OCI-LY7 (cell line): ENCODE data around the gene GFI1B. TPM values are rescaled to one million over a fixed set of nuclear protein-coding genes. Genes with fewer than 3 reads are reported as not detected.

Source experiments
- BruUV-seq: library from RNA; stranded (reverse); fragments of 400-500 nt; replicated peaks from 2 replicates; lab custom pipeline; 2021; lab: Mats Ljungman, UMichigan
- CTCF ChIA-PET: fragments of 300-600 bp; sonication (Branson Sonifier 250); formaldehyde crosslinking; loops from one replicate; lab custom pipeline; 2022; ENCODE audit warnings: antibody characterized with exemption; ENCODE audit not compliant: unreplicated experiment; lab: Charles Lee
- POLR2A ChIA-PET: fragments of 300-600 bp; sonication (Branson Sonifier 250); formaldehyde crosslinking; loops from one replicate; lab custom pipeline; 2022; ENCODE audit warnings: antibody characterized with exemption; lab: Charles Lee
- DNase-seq: peaks from one replicate; pipeline ENCODE4 v3.0.0-alpha.2; 2015; ENCODE audit warnings: low spot score
- H2AFZ ChIP-seq: fragments of 200-600 bp; sonication (generic), shearing (Covaris generic); 2 replicates; pipeline ENCODE4 v1.6.1; 2014; ENCODE audit warnings: mild to moderate bottlenecking, antibody characterized with exemption, low read length, moderate library complexity
- H3K27ac ChIP-seq: fragments of 200-600 bp; sonication (generic); 2 replicates; pipeline ENCODE4 v1.5.1; 2014; ENCODE audit warnings: mixed run types, low read depth, mild to moderate bottlenecking, moderate library complexity, low read length, inconsistent platforms; ENCODE audit not compliant: poor library complexity, severe bottlenecking
- H3K36me3 ChIP-seq: fragments of 200-600 bp; sonication (generic); 2 replicates; pipeline ENCODE4 v1.6.1; 2014; ENCODE audit warnings: mild to moderate bottlenecking, antibody characterized with exemption, low read length, moderate library complexity, mixed read lengths; ENCODE audit not compliant: insufficient read depth
- H3K4me1 ChIP-seq: fragments of 200-600 bp; sonication (generic); 2 replicates; pipeline ENCODE4 v1.5.1; 2014; ENCODE audit warnings: mild to moderate bottlenecking, low read length; ENCODE audit not compliant: insufficient read depth, poor library complexity, severe bottlenecking
- H3K4me2 ChIP-seq: fragments of 200-600 bp; sonication (generic); 2 replicates; pipeline ENCODE4 v1.6.1; 2014; ENCODE audit warnings: mild to moderate bottlenecking, low read length
- H3K4me3 ChIP-seq: fragments of 200-600 bp; sonication (generic); 2 replicates; pipeline ENCODE4 v1.5.1; 2014; ENCODE audit warnings: mild to moderate bottlenecking, low read depth, low read length; ENCODE audit not compliant: poor library complexity, severe bottlenecking
- H3K79me2 ChIP-seq: fragments of 200-600 bp; sonication (generic); 2 replicates; pipeline ENCODE4 v1.6.1; 2016; ENCODE audit warnings: low read depth, mild to moderate bottlenecking, low read length, moderate library complexity, mixed read lengths; ENCODE audit not compliant: insufficient read depth
- H3K9me2 ChIP-seq: fragments of 200-600 bp; sonication (generic); 2 replicates; pipeline ENCODE4 v1.6.1; 2016; ENCODE audit warnings: mild to moderate bottlenecking, low read length, mixed read lengths; ENCODE audit not compliant: insufficient read depth
- H3K9me3 ChIP-seq: fragments of 200-600 bp; sonication (generic); 2 replicates; pipeline ENCODE4 v1.6.1; 2014; ENCODE audit warnings: mild to moderate bottlenecking, mixed run types, low read length, mixed read lengths
- H4K20me1 ChIP-seq: fragments of 200-600 bp; sonication (generic); 2 replicates; pipeline ENCODE4 v1.6.1; 2014; ENCODE audit warnings: mild to moderate bottlenecking, antibody characterized with exemption, low read length, moderate library complexity, mixed read lengths; ENCODE audit not compliant: insufficient read depth
- EZH2phosphoT487 ChIP-seq: fragments of 200-600 bp; sonication (generic); IDR thresholded peaks from 2 replicates; pipeline ENCODE4 v1.6.1; 2018; ENCODE audit warnings: low read depth, borderline replicate concordance, mild to moderate bottlenecking, mixed run types, antibody characterized with exemption, low read length, moderate library complexity, mixed read lengths
- intact Hi-C: fragments of 100-400 bp; cut with micrococcal nuclease; formaldehyde crosslinking; loops from one replicate; pipeline ENCODE4 v1.10.0; 2022; ENCODE audit not compliant: unreplicated experiment
- total RNA-seq, 2 experiments: library from RNA; depleted of rRNA in 1 of 2; stranded (reverse); fragments of >200 nt in 1 of 2; shearing (Covaris generic) in 1 of 2; gene quantifications; 2 replicates each; pipeline ENCODE4 v1.2.3, GENCODE V29; 2014 to 2022
- TF ChIP-seq, protein P1 (sequence below): fragments of 200-600 bp; sonication (generic); conservative IDR thresholded peaks from 2 replicates; pipeline ENCODE4 v1.5.1; 2014; ENCODE audit warnings: mild to moderate bottlenecking, antibody characterized with exemption, low read length, moderate library complexity, mixed read lengths

The GFI1B gene
- total RNA-seq, 2 experiments from 2014 or later = 0.50 to 4.9 TPM

DNA sequence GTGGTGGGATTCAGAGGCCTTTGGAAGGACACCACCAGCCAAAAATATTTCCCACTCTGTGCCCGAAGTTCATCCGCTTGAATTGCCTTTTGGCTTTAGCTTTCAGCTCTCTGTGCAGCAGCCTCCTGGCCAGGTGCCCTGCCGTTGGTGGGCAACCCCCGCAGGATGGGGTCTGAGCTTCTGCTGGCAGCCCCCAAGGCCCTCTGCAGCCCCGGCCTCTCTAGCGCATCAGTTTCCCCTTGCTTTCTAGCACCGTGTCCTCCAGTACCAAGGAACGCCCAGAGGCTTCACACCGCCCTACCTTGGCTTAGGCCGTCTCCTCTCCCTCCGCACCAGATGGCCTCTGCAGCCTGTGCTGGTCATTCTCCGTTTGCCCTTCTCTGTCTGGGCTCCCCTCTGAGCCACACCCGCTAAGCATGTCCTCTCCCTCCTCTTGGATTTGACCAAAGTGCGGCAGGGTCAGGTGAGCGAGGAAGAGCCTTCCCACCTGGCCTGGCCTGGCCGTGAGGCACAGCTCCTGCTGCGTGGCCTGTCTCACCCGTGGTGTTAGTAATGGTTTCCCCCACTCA, 29.9 kb upstream of the GFI1B start:
- intact Hi-C loops = no loop called here

DNA sequence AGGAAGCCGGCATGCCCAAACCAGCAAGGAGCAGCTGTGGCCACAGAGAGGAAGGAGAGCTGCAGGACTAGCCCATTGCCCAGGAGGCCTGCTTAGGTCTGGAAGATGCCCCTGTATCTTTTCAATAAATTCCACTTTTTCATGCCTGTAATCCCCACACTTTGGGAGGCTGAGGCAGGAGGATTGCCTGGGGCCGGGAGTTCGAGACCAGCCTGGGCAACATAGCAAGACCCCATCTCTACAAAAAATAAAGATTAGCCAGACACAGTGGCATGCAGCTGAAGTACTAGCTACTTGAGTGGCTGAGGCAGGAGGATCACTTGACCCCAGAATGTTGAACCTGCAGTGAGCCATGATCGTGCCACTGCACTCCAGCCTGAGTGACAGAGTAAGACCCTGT, 28.8 kb upstream of the GFI1B start:
- Histone ChIP-seq H4K20me1 (no peaks in the 10 kb centered on the region), H3K9me3 (no peaks in the 10 kb centered on the region; the same call in 1 of the 2 replicates), H3K4me2 (no peak overlapping the region), H2AFZ (no peak overlapping the region), H3K36me3 (no peaks in the 10 kb centered on the region), H3K4me1 (peaks cover 7% of the 10 kb centered on the region), H3K27ac (no peak overlapping the region), H3K79me2 (no peaks in the 10 kb centered on the region), H3K9me2 (no peaks in the 10 kb centered on the region), H3K4me3 (no peak overlapping the region)
- ChIA-PET CTCF (no interaction called here), POLR2A (no interaction called here)
- no TSS peak for BruUV-seq
- DNase-seq = no peak
- TF ChIP-seq, protein P1, sequence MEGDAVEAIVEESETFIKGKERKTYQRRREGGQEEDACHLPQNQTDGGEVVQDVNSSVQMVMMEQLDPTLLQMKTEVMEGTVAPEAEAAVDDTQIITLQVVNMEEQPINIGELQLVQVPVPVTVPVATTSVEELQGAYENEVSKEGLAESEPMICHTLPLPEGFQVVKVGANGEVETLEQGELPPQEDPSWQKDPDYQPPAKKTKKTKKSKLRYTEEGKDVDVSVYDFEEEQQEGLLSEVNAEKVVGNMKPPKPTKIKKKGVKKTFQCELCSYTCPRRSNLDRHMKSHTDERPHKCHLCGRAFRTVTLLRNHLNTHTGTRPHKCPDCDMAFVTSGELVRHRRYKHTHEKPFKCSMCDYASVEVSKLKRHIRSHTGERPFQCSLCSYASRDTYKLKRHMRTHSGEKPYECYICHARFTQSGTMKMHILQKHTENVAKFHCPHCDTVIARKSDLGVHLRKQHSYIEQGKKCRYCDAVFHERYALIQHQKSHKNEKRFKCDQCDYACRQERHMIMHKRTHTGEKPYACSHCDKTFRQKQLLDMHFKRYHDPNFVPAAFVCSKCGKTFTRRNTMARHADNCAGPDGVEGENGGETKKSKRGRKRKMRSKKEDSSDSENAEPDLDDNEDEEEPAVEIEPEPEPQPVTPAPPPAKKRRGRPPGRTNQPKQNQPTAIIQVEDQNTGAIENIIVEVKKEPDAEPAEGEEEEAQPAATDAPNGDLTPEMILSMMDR = no peak
- TF ChIP-seq EZH2phosphoT487 = no peak
- intact Hi-C loops = no loop called here

More for the DNA sequence above, 29.9 kb upstream of the GFI1B start:
- no peak for DNase-seq
- Histone ChIP-seq H3K4me3 (no peak overlapping the region), H3K4me2 (no peak overlapping the region), H3K4me1 (peaks cover 8% of the 10 kb centered on the region), H3K27ac (no peak overlapping the region), H2AFZ (no peak overlapping the region), H3K9me2 (no peaks in the 10 kb centered on the region), H3K36me3 (no peaks in the 10 kb centered on the region), H4K20me1 (no peaks in the 10 kb centered on the region), H3K79me2 (peaks cover 8% of the 10 kb centered on the region), H3K9me3 (no peaks in the 10 kb centered on the region)
- TF ChIP-seq, protein P1 = no peak
- no peak for TF ChIP-seq EZH2phosphoT487
- CTCF ChIA-PET = no interaction called here
- POLR2A ChIA-PET = no interaction called here
- no TSS peak for BruUV-seq

DNA sequence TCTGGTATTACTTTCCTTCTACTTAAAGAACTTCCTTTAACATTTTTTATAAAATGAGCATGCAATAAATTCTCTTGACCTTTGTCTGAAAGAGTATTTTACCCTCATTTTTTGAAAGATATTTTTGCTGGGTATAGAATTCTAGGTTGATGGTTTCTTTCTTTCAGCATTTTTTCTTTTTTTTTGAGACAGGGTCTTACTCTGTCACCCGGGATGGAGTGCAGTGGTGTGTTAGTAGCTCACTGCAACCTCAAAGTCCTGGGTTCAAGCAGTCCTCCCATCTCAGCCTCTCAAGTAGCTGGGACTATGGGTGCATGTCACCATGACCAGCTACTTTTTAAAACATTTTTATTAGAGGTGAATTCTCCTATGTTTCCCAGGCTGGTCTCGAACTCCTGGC, 23.4 kb upstream of the GFI1B start:
- no peak for DNase-seq
- ChIA-PET CTCF (no interaction called here), POLR2A (no interaction called here)
- H3K4me1 ChIP-seq = no peaks in the 10 kb centered on the region
- no peak overlapping the region for H3K4me2 ChIP-seq
- H3K79me2 ChIP-seq = no peaks in the 10 kb centered on the region
- H2AFZ ChIP-seq = no peak overlapping the region
- H3K9me3 ChIP-seq = peaks cover 8% of the 10 kb centered on the region; the same call in 1 of the 2 replicates
- TF ChIP-seq, protein P1 = no peak
- TF ChIP-seq EZH2phosphoT487 = no peak
- H3K4me3 ChIP-seq = no peak overlapping the region
- no peaks in the 10 kb centered on the region for H3K9me2 ChIP-seq
- intact Hi-C loops = no loop called here
- H3K36me3 ChIP-seq = no peaks in the 10 kb centered on the region
- no TSS peak for BruUV-seq
- H3K27ac ChIP-seq = no peak overlapping the region
- H4K20me1 ChIP-seq = no peaks in the 10 kb centered on the region
